GM12865 (cell line): ENCODE results near the gene KRT75.

ENCODE experiments used
- DNase-seq: peaks from one replicate; pipeline ENCODE4 v3.0.0; 2010; ENCODE audit warnings: low read depth
- H3K4me3 ChIP-seq: 2 replicates; pipeline ENCODE4 v1.5.1; 2011; ENCODE audit warnings: mild to moderate bottlenecking, low read depth, low read length, control low read depth
- CTCF ChIP-seq: IDR thresholded peaks from 2 replicates; pipeline ENCODE4 v1.5.1; 2011; ENCODE audit warnings: low read length, control low read depth, low read depth, inconsistent platforms; ENCODE audit not compliant: insufficient read depth; ENCODE audit errors: missing control alignments

Gene KRT75

GRCh38 chr12:52402873-52403540, 31.2 kb downstream of the KRT75 start:
- H3K4me3 ChIP-seq: no peak overlapping the region
- DNase-seq: no peak
- no peak for TF ChIP-seq CTCF

GRCh38 chr12:52402377-52402776, 31.8 kb downstream of the KRT75 start:
- DNase-seq: no peak
- no peak overlapping the region for H3K4me3 ChIP-seq

GRCh38 chr12:52401926-52402325, 32.2 kb downstream of the KRT75 start:
- TF ChIP-seq CTCF: no peak
- no peak for DNase-seq
- no peak overlapping the region for H3K4me3 ChIP-seq

More at GRCh38 chr12:52402377-52402776, 31.8 kb downstream of the KRT75 start:
- no peak for TF ChIP-seq CTCF

- no peak for DNase-seq
- H3K4me3 ChIP-seq: no peak overlapping the region
- no peak for TF ChIP-seq CTCF
These were observed 32.6 kb downstream of the KRT75 start for GRCh38 chr12:52401526-52401925.

- DNase-seq: no peak
- no peak for TF ChIP-seq CTCF
- no peak overlapping the region for H3K4me3 ChIP-seq
These were observed 33.3 kb downstream of the KRT75 start for GRCh38 chr12:52400906-52401305.

GRCh38 chr12:52399756-52400155, 34.4 kb downstream of the KRT75 start:
- TF ChIP-seq CTCF: no peak
- DNase-seq: no peak
- no peak overlapping the region for H3K4me3 ChIP-seq

- H3K4me3 ChIP-seq: no peak overlapping the region
- DNase-seq: no peak
- no peak for TF ChIP-seq CTCF
These were observed 36.0 kb downstream of the KRT75 start for GRCh38 chr12:52398176-52398575.
